ENCODE measurements around the gene UBTD2. TPM values are rescaled to one million over a fixed set of nuclear protein-coding genes. Genes with fewer than 3 reads are reported as not detected.

The UBTD2 gene
- polyA plus RNA-seq, 3 donors, result 2.3 to 3.2 (median 2.6) TPM

- no peak overlapping the region for H3K27ac ChIP-seq (ENCODE audit: low read depth in 1 of 2, low read length in 2 of 2)
- H3K4me3 Mint-ChIP-seq, result no peak overlapping the region
- H4K20me1 ChIP-seq (ENCODE audit: insufficient read depth, low read length), result no peaks in the 10 kb centered on the region
- no peak overlapping the region for H3K9ac ChIP-seq (ENCODE audit: insufficient read depth, low read length, poor library complexity, severe bottlenecking)
- H3K9me3 Mint-ChIP-seq, result no peaks in the 10 kb centered on the region
- H3K27ac Mint-ChIP-seq, result no peak overlapping the region
- H3K79me2 ChIP-seq (ENCODE audit: insufficient read depth, low read length), result no peaks in the 10 kb centered on the region
- H3K4me2 ChIP-seq (replicated peaks; ENCODE audit: extremely low read depth, low read length, poor library complexity, severe bottlenecking), result no peak overlapping the region
- H3K27me3 Mint-ChIP-seq (ENCODE audit: low read depth in 3 of 3), result peaks cover 0 to 7% (median 5%) of the 10 kb centered on the region in 3 donors
- H3K4me1 ChIP-seq (ENCODE audit: control insufficient read depth in 1 of 2, insufficient read depth in 2 of 2, low read length in 2 of 2), result peaks cover 4% of the 10 kb centered on the region in 2 donors
- intact Hi-C loops (cut with micrococcal nuclease), result loop anchor here (5.0 kb wide), 2 partner anchors 193 to 383 kb away; no protein-coding TSS in a partner anchor
- no peaks in the 10 kb centered on the region for H3K36me3 Mint-ChIP-seq
- peaks cover 6% of the 10 kb centered on the region for H3K4me1 Mint-ChIP-seq
- H2AFZ ChIP-seq (ENCODE audit: insufficient read depth, low read depth, low read length, poor library complexity, severe bottlenecking), result no peak overlapping the region
- no peaks in the 10 kb centered on the region for H3K9me3 ChIP-seq (replicated peaks in 1 of 2; ENCODE audit: control insufficient read depth in 1 of 2, insufficient read depth in 1 of 2, low read length in 2 of 2)
- no peak overlapping the region for H3K4me3 ChIP-seq (replicated peaks in 1 of 3; ENCODE audit: low read depth in 2 of 3, low read length in 3 of 3)
- H3K36me3 ChIP-seq (replicated peaks in 1 of 2; ENCODE audit: control insufficient read depth in 1 of 2, insufficient read depth in 2 of 2, low read length in 2 of 2), result no peaks in the 10 kb centered on the region
- no peak for DNase-seq
- no peaks in the 10 kb centered on the region for H3K27me3 ChIP-seq (ENCODE audit: control insufficient read depth in 2 of 2, insufficient read depth in 2 of 2, low read length in 2 of 2)
- TF ChIP-seq CTCF (IDR thresholded peaks at IDR 0.05), result no peak
These were observed 11.3 kb upstream of the UBTD2 start for GRCh38 chr5:172294831-172295230.

- 90% methylated on average over 2 of the region's 2 CpGs for WGBS (ENCODE audit: insufficient coverage)
- Mint-ChIP-seq H3K4me1 (peaks cover 6% of the 10 kb centered on the region), H3K36me3 (no peaks in the 10 kb centered on the region), H3K27me3 (ENCODE audit: low read depth in 3 of 3) (peaks cover under 1 to 8% (median 5%) of the 10 kb centered on the region in 3 donors), H3K4me3 (no peak overlapping the region), H3K27ac (no peak overlapping the region), H3K9me3 (no peaks in the 10 kb centered on the region)
- Histone ChIP-seq H3K9me3 (replicated peaks in 1 of 2; ENCODE audit: control insufficient read depth in 1 of 2, insufficient read depth in 1 of 2, low read length in 2 of 2) (no peaks in the 10 kb centered on the region), H3K36me3 (replicated peaks in 1 of 2; ENCODE audit: control insufficient read depth in 1 of 2, insufficient read depth in 2 of 2, low read length in 2 of 2) (no peaks in the 10 kb centered on the region), H3K27me3 (ENCODE audit: control insufficient read depth in 2 of 2, insufficient read depth in 2 of 2, low read length in 2 of 2) (no peaks in the 10 kb centered on the region), H3K79me2 (ENCODE audit: insufficient read depth, low read length) (no peaks in the 10 kb centered on the region), H4K20me1 (ENCODE audit: insufficient read depth, low read length) (no peaks in the 10 kb centered on the region), H3K9ac (ENCODE audit: insufficient read depth, low read length, poor library complexity, severe bottlenecking) (no peak overlapping the region), H3K4me3 (replicated peaks in 1 of 3; ENCODE audit: low read depth in 2 of 3, low read length in 3 of 3) (no peak overlapping the region), H3K27ac (ENCODE audit: low read depth in 1 of 2, low read length in 2 of 2) (no peak overlapping the region), H3K4me2 (replicated peaks; ENCODE audit: extremely low read depth, low read length, poor library complexity, severe bottlenecking) (no peak overlapping the region), H2AFZ (ENCODE audit: insufficient read depth, low read depth, low read length, poor library complexity, severe bottlenecking) (no peak overlapping the region), H3K4me1 (ENCODE audit: control insufficient read depth in 1 of 2, insufficient read depth in 2 of 2, low read length in 2 of 2) (peaks cover 4% of the 10 kb centered on the region in 2 donors)
- peak; percentile 58 for TF ChIP-seq CTCF (IDR thresholded peaks at IDR 0.05)
- DNase-seq, result no peak
- intact Hi-C loops (cut with micrococcal nuclease), result loop anchor here (5.0 kb wide), 2 partner anchors 192 to 382 kb away; no protein-coding TSS in a partner anchor
These were observed 10.3 kb upstream of the UBTD2 start for GRCh38 chr5:172293745-172294342.

Measured in CD14-positive monocyte (primary cell).